ENCODE results near the gene RABGGTA.

The RABGGTA gene

GRCh38 chr14:24271134-24271833, at the start of gene RABGGTA:
Gene RABGGTA (minus strand): TSS chr14:24271597. CDS start chr14:24271115, 482 bp downstream.
- Histone ChIP-seq H3K27me3 (ENCODE audit: control insufficient read depth in 1 of 2, insufficient read depth in 2 of 2, low read length in 2 of 2) (no peaks in the 10 kb centered on the region), H3K36me3 (ENCODE audit: control insufficient read depth in 1 of 2, insufficient read depth in 2 of 2, low read length in 2 of 2) (peaks cover 18 to 33% of the 10 kb centered on the region in 2 donors)

GRCh38 chr14:24317141-24317928, 45.9 kb upstream of the RABGGTA start:
- H3K4me3 ChIP-seq (ENCODE audit: low read depth in 1 of 2, low read length in 2 of 2): no peak overlapping the region
- H3K36me3 ChIP-seq (ENCODE audit: control insufficient read depth in 1 of 2, insufficient read depth in 2 of 2, low read length in 2 of 2): no peaks in the 10 kb centered on the region
- H3K27ac ChIP-seq (ENCODE audit: low read depth, low read length): no peak overlapping the region
- peaks cover 15 to 24% of the 10 kb centered on the region in 2 donors for H3K27me3 ChIP-seq (ENCODE audit: control insufficient read depth in 1 of 2, insufficient read depth in 2 of 2, low read length in 2 of 2)
- H3K9ac ChIP-seq (ENCODE audit: low read depth in 1 of 2, low read length in 2 of 2): no peak overlapping the region
- no peaks in the 10 kb centered on the region for H3K9me3 ChIP-seq (ENCODE audit: control insufficient read depth in 1 of 2, low read length in 2 of 2)
- H3K4me1 ChIP-seq (ENCODE audit: control insufficient read depth in 1 of 2, insufficient read depth in 2 of 2, low read length in 2 of 2): peaks cover 23 to 38% of the 10 kb centered on the region in 2 donors

More at GRCh38 chr14:24271134-24271833, at the start of gene RABGGTA:
- peak within 1 kb of the TSS; percentile 91 to 94 for H3K4me3 ChIP-seq (ENCODE audit: low read depth in 1 of 2, low read length in 2 of 2)
- peak within 1 kb of the TSS; percentile 96 for H3K27ac ChIP-seq (ENCODE audit: low read depth, low read length)
- peaks cover 20 to 27% of the 10 kb centered on the region in 2 donors for H3K4me1 ChIP-seq (ENCODE audit: control insufficient read depth in 1 of 2, insufficient read depth in 2 of 2, low read length in 2 of 2)
- H3K9me3 ChIP-seq (ENCODE audit: control insufficient read depth in 1 of 2, low read length in 2 of 2): no peaks in the 10 kb centered on the region
- peak within 1 kb of the TSS; percentile 96 to 98 for H3K9ac ChIP-seq (ENCODE audit: low read depth in 1 of 2, low read length in 2 of 2)

GRCh38 chr14:24316597-24316950, 45.2 kb upstream of the RABGGTA start:
- H3K36me3 ChIP-seq (ENCODE audit: control insufficient read depth in 1 of 2, insufficient read depth in 2 of 2, low read length in 2 of 2): no peaks in the 10 kb centered on the region
- no peak overlapping the region for H3K9ac ChIP-seq (ENCODE audit: low read depth in 1 of 2, low read length in 2 of 2)
- no peaks in the 10 kb centered on the region for H3K9me3 ChIP-seq (ENCODE audit: control insufficient read depth in 1 of 2, low read length in 2 of 2)
- H3K27ac ChIP-seq (ENCODE audit: low read depth, low read length): no peak overlapping the region
- peaks cover 28 to 45% of the 10 kb centered on the region in 2 donors for H3K4me1 ChIP-seq (ENCODE audit: control insufficient read depth in 1 of 2, insufficient read depth in 2 of 2, low read length in 2 of 2)
- H3K27me3 ChIP-seq (ENCODE audit: control insufficient read depth in 1 of 2, insufficient read depth in 2 of 2, low read length in 2 of 2): peaks cover 15 to 24% of the 10 kb centered on the region in 2 donors
- H3K4me3 ChIP-seq (ENCODE audit: low read depth in 1 of 2, low read length in 2 of 2): no peak overlapping the region

GRCh38 chr14:24315807-24316596, 44.6 kb upstream of the RABGGTA start:
- H3K4me1 ChIP-seq (ENCODE audit: control insufficient read depth in 1 of 2, insufficient read depth in 2 of 2, low read length in 2 of 2): peaks cover 30 to 50% of the 10 kb centered on the region in 2 donors
- no peaks in the 10 kb centered on the region for H3K9me3 ChIP-seq (ENCODE audit: control insufficient read depth in 1 of 2, low read length in 2 of 2)
- peak overlapping the region; percentile 64 for H3K27ac ChIP-seq (ENCODE audit: low read depth, low read length)
- peak overlapping the region; percentile 33 to 40 for H3K9ac ChIP-seq (ENCODE audit: low read depth in 1 of 2, low read length in 2 of 2)
- peaks cover 15 to 24% of the 10 kb centered on the region in 2 donors for H3K27me3 ChIP-seq (ENCODE audit: control insufficient read depth in 1 of 2, insufficient read depth in 2 of 2, low read length in 2 of 2)
- peak overlapping the region in 1 of 2 donors; percentile 43 for H3K4me3 ChIP-seq (ENCODE audit: low read depth in 1 of 2, low read length in 2 of 2)
- no peaks in the 10 kb centered on the region for H3K36me3 ChIP-seq (ENCODE audit: control insufficient read depth in 1 of 2, insufficient read depth in 2 of 2, low read length in 2 of 2)

- Histone ChIP-seq H3K9ac (ENCODE audit: low read depth in 1 of 2, low read length in 2 of 2) (peak overlapping the region; percentile 33 to 40), H3K36me3 (ENCODE audit: control insufficient read depth in 1 of 2, insufficient read depth in 2 of 2, low read length in 2 of 2) (no peaks in the 10 kb centered on the region), H3K4me1 (ENCODE audit: control insufficient read depth in 1 of 2, insufficient read depth in 2 of 2, low read length in 2 of 2) (peaks cover 34 to 54% of the 10 kb centered on the region in 2 donors), H3K9me3 (ENCODE audit: control insufficient read depth in 1 of 2, low read length in 2 of 2) (no peaks in the 10 kb centered on the region), H3K27ac (ENCODE audit: low read depth, low read length) (peak overlapping the region; percentile 64), H3K4me3 (ENCODE audit: low read depth in 1 of 2, low read length in 2 of 2) (peak overlapping the region in 1 of 2 donors; percentile 43), H3K27me3 (ENCODE audit: control insufficient read depth in 1 of 2, insufficient read depth in 2 of 2, low read length in 2 of 2) (peaks cover 15 to 22% of the 10 kb centered on the region in 2 donors)
Observed at GRCh38 chr14:24315243-24315806, 43.9 kb upstream of the RABGGTA start.

- peaks cover 9 to 17% of the 10 kb centered on the region in 2 donors for H3K27me3 ChIP-seq (ENCODE audit: control insufficient read depth in 1 of 2, insufficient read depth in 2 of 2, low read length in 2 of 2)
- H3K27ac ChIP-seq (ENCODE audit: low read depth, low read length): no peak overlapping the region
- H3K9me3 ChIP-seq (ENCODE audit: control insufficient read depth in 1 of 2, low read length in 2 of 2): no peaks in the 10 kb centered on the region
- H3K4me1 ChIP-seq (ENCODE audit: control insufficient read depth in 1 of 2, insufficient read depth in 2 of 2, low read length in 2 of 2): peaks cover 41 to 62% of the 10 kb centered on the region in 2 donors
- no peaks in the 10 kb centered on the region for H3K36me3 ChIP-seq (ENCODE audit: control insufficient read depth in 1 of 2, insufficient read depth in 2 of 2, low read length in 2 of 2)
- H3K9ac ChIP-seq (ENCODE audit: low read depth in 1 of 2, low read length in 2 of 2): peak overlapping the region in 1 of 2 donors; percentile 40
- peak overlapping the region in 1 of 2 donors; percentile 4 for H3K4me3 ChIP-seq (ENCODE audit: low read depth in 1 of 2, low read length in 2 of 2)
Observed at GRCh38 chr14:24314377-24315193, 43.2 kb upstream of the RABGGTA start.

- Histone ChIP-seq H3K36me3 (ENCODE audit: control insufficient read depth in 1 of 2, insufficient read depth in 2 of 2, low read length in 2 of 2) (no peaks in the 10 kb centered on the region), H3K27me3 (ENCODE audit: control insufficient read depth in 1 of 2, insufficient read depth in 2 of 2, low read length in 2 of 2) (peaks cover 6 to 11% of the 10 kb centered on the region in 2 donors), H3K27ac (ENCODE audit: low read depth, low read length) (no peak overlapping the region), H3K9me3 (ENCODE audit: control insufficient read depth in 1 of 2, low read length in 2 of 2) (no peaks in the 10 kb centered on the region), H3K9ac (ENCODE audit: low read depth in 1 of 2, low read length in 2 of 2) (no peak overlapping the region), H3K4me3 (ENCODE audit: low read depth in 1 of 2, low read length in 2 of 2) (peak overlapping the region in 1 of 2 donors; percentile 4), H3K4me1 (ENCODE audit: control insufficient read depth in 1 of 2, insufficient read depth in 2 of 2, low read length in 2 of 2) (peaks cover 48 to 69% of the 10 kb centered on the region in 2 donors)
Observed at GRCh38 chr14:24313913-24314312, 42.5 kb upstream of the RABGGTA start.

GRCh38 chr14:24312736-24313507, 41.5 kb upstream of the RABGGTA start:
- Histone ChIP-seq H3K27ac (ENCODE audit: low read depth, low read length) (peak overlapping the region; percentile 2), H3K9me3 (ENCODE audit: control insufficient read depth in 1 of 2, low read length in 2 of 2) (no peaks in the 10 kb centered on the region), H3K4me1 (ENCODE audit: control insufficient read depth in 1 of 2, insufficient read depth in 2 of 2, low read length in 2 of 2) (peaks cover 58 to 79% of the 10 kb centered on the region in 2 donors), H3K9ac (ENCODE audit: low read depth in 1 of 2, low read length in 2 of 2) (no peak overlapping the region), H3K27me3 (ENCODE audit: control insufficient read depth in 1 of 2, insufficient read depth in 2 of 2, low read length in 2 of 2) (peaks cover 0 to 8% of the 10 kb centered on the region in 2 donors), H3K4me3 (ENCODE audit: low read depth in 1 of 2, low read length in 2 of 2) (peak overlapping the region in 1 of 2 donors; percentile 11), H3K36me3 (ENCODE audit: control insufficient read depth in 1 of 2, insufficient read depth in 2 of 2, low read length in 2 of 2) (no peaks in the 10 kb centered on the region)
